PC-3 (cell line): ENCODE results near the gene ZNF18. TPM values are rescaled to one million over a fixed set of nuclear protein-coding genes. Genes with fewer than 3 reads are reported as not detected.
A peak's percentile ranks its signal among the peaks of the same experiment; 100 is the strongest.

Source experiments
- ATAC-seq: fragments of 200-7000 bp; cut with Tn5 transposase; 2 replicates; pipeline ENCODE4 v1.9.1; 2020; ENCODE audit warnings: mild to moderate bottlenecking, moderate library complexity
- BruUV-seq: library from RNA; stranded (reverse); fragments of 400-500 nt; replicated peaks from 2 replicates; lab custom pipeline; 2021; lab: Mats Ljungman, UMichigan
- CTCF ChIA-PET: fragments of 300-600 bp; sonication (Branson Sonifier 250); formaldehyde crosslinking; loops from one replicate; lab custom pipeline; 2022; ENCODE audit warnings: antibody characterized with exemption; lab: Charles Lee
- POLR2A ChIA-PET: fragments of 300-600 bp; sonication (Branson Sonifier 250); formaldehyde crosslinking; loops from one replicate; lab custom pipeline; 2022; ENCODE audit warnings: antibody characterized with exemption; ENCODE audit not compliant: unreplicated experiment; lab: Charles Lee
- DNase-seq: peaks from one replicate; pipeline ENCODE4 v3.0.0-alpha.2; 2015
- H2AFZ ChIP-seq: fragments of 300-600 bp; sonication (generic); 2 replicates; pipeline ENCODE4 v1.6.0; 2016; ENCODE audit warnings: antibody characterized with exemption, low read length
- H3F3A ChIP-seq: fragments of 300-600 bp; sonication (generic); one replicate; pipeline ENCODE4 v1.6.0; 2017; ENCODE audit warnings: antibody characterized with exemption, low read length, control low read depth, mild to moderate bottlenecking; ENCODE audit not compliant: unreplicated experiment
- H3K27ac ChIP-seq: fragments of 300-600 bp; sonication (generic); 2 replicates; pipeline ENCODE4 v1.5.1; 2016; ENCODE audit warnings: mild to moderate bottlenecking, low read length
- H3K27me3 ChIP-seq: fragments of 300-600 bp; sonication (generic); 2 replicates; pipeline ENCODE4 v1.6.1; 2016; ENCODE audit warnings: low read length, mixed read lengths
- H3K36me3 ChIP-seq: fragments of 300-600 bp; sonication (generic); 2 replicates; pipeline ENCODE4 v1.6.1; 2016; ENCODE audit warnings: low read depth, mixed run types, low read length, mixed read lengths
- H3K4me1 ChIP-seq: fragments of 300-600 bp; sonication (generic); 2 replicates; pipeline ENCODE4 v1.5.1; 2016; ENCODE audit warnings: low read length; ENCODE audit not compliant: insufficient read depth
- H3K4me2 ChIP-seq: fragments of 300-600 bp; sonication (generic); 2 replicates; pipeline ENCODE4 v1.6.0; 2016; ENCODE audit warnings: low read length
- H3K4me3 ChIP-seq: fragments of 300-600 bp; sonication (generic); 2 replicates; pipeline ENCODE4 v1.5.1; 2016; ENCODE audit warnings: mild to moderate bottlenecking, low read length, mixed read lengths
- H3K79me2 ChIP-seq: fragments of 300-600 bp; sonication (generic); 2 replicates; pipeline ENCODE4 v1.6.1; 2017; ENCODE audit warnings: low read length, mixed read lengths
- H3K9ac ChIP-seq: fragments of 300-600 bp; sonication (generic); 2 replicates; pipeline ENCODE4 v1.6.0; 2016; ENCODE audit warnings: mild to moderate bottlenecking, low read length
- H3K9me2 ChIP-seq: fragments of 300-600 bp; sonication (generic); replicated peaks from 2 replicates; pipeline ENCODE4 v1.6.1; 2016; ENCODE audit warnings: mixed run types, low read length, mixed read lengths
- H3K9me3 ChIP-seq: fragments of 300-600 bp; sonication (generic); 2 replicates; pipeline ENCODE4 v1.6.1; 2016; ENCODE audit warnings: low read length, mixed read lengths
- H4K20me1 ChIP-seq: fragments of 300-600 bp; sonication (generic); 2 replicates; pipeline ENCODE4 v1.6.1; 2016; ENCODE audit warnings: low read length, mixed read lengths
- CTCF ChIP-seq: fragments of 300-600 bp; sonication (generic); conservative IDR thresholded peaks from 2 replicates; pipeline ENCODE4 v1.5.1; 2017; ENCODE audit warnings: antibody characterized with exemption, low read depth, mild to moderate bottlenecking, low read length
- EZH2 ChIP-seq: fragments of 300-600 bp; sonication (generic); IDR thresholded peaks from one replicate; pipeline ENCODE4 v1.6.1; 2017; ENCODE audit warnings: antibody characterized with exemption, mild to moderate bottlenecking, low read length; ENCODE audit not compliant: unreplicated experiment
- EZH2phosphoT487 ChIP-seq: fragments of 300-600 bp; sonication (generic); IDR thresholded peaks from 2 replicates; pipeline ENCODE4 v1.6.1; 2018; ENCODE audit warnings: mild to moderate bottlenecking, antibody characterized with exemption, low read length, borderline replicate concordance
- intact Hi-C: fragments of 100-400 bp; cut with micrococcal nuclease; formaldehyde crosslinking; loops from 2 replicates; pipeline ENCODE4 v1.9.0; 2023
- total RNA-seq: library from RNA; depleted of rRNA; stranded (reverse); fragments of >200 nt; gene quantifications from 2 replicates; pipeline ENCODE4 v1.2.3, GENCODE V29; 2014

Gene ZNF18
- total RNA-seq, 1 experiment from 2014 or later = 10.1 TPM

- no peaks in the 10 kb centered on the region for H3F3A ChIP-seq
- BruUV-seq = TSS peak; percentile 68
- CTCF ChIA-PET = interaction anchor here (0.5 to 0.6 kb wide), 3 partner anchors 24 to 1174 kb away, joined by 3 to 4 read pairs (median 3); partner anchors contain the start of gene MAP2K4
Observed at GRCh38 chr17:11996722-11997146, 541 bp downstream of the ZNF18 start.

GRCh38 chr17:11991461-11991860 lies 5.8 kb downstream of the ZNF18 start:
- CTCF ChIA-PET = no interaction called here
- H3K9ac ChIP-seq = no peak overlapping the region
- no peak overlapping the region for H3K4me3 ChIP-seq
- H3K27me3 ChIP-seq = no peaks in the 10 kb centered on the region
- POLR2A ChIA-PET = no interaction called here
- BruUV-seq = no TSS peak
- no peaks in the 10 kb centered on the region; the same call in 1 of the 2 replicates for H3K36me3 ChIP-seq
- H3K4me1 ChIP-seq = peaks cover 7% of the 10 kb centered on the region
- DNase-seq (no peak), ATAC-seq (no peak)
- H3F3A ChIP-seq = no peaks in the 10 kb centered on the region
- TF ChIP-seq EZH2 (no peak), EZH2phosphoT487 (no peak), CTCF (no peak)
- H4K20me1 ChIP-seq = no peaks in the 10 kb centered on the region
- no peaks in the 10 kb centered on the region for H3K9me2 ChIP-seq
- H3K79me2 ChIP-seq = peaks cover 7% of the 10 kb centered on the region; the same call in 1 of the 2 replicates
- no peak overlapping the region for H3K27ac ChIP-seq
- no peaks in the 10 kb centered on the region for H3K9me3 ChIP-seq
- no peak overlapping the region for H2AFZ ChIP-seq
- H3K4me2 ChIP-seq = no peak overlapping the region
- intact Hi-C loops = no loop called here

More at GRCh38 chr17:11996722-11997146, 541 bp downstream of the ZNF18 start:
- intact Hi-C loops = loop anchor here (5.0 kb wide), 1 partner anchor 46 kb away; no protein-coding TSS in a partner anchor
- Histone ChIP-seq H3K9me2 (no peaks in the 10 kb centered on the region), H2AFZ (peak overlapping the region; percentile 89), H3K27ac (peak overlapping the region; percentile 43), H3K4me2 (peak overlapping the region; percentile 98), H3K9ac (peak overlapping the region; percentile 85), H3K27me3 (no peaks in the 10 kb centered on the region), H4K20me1 (no peaks in the 10 kb centered on the region), H3K36me3 (no peaks in the 10 kb centered on the region; the same call in 1 of the 2 replicates), H3K4me1 (peaks cover 12% of the 10 kb centered on the region), H3K9me3 (no peaks in the 10 kb centered on the region), H3K79me2 (peaks cover 7% of the 10 kb centered on the region; the same call in 1 of the 2 replicates), H3K4me3 (peak overlapping the region; percentile 96)
- ATAC-seq = peak; percentile 31
- TF ChIP-seq CTCF (no peak), EZH2 (no peak), EZH2phosphoT487 (no peak)
- POLR2A ChIA-PET = interaction anchor here (0.6 to 1.1 kb wide), 9 partner anchors 10 to 1290 kb away, joined by 3 to 23 read pairs (median 4); partner anchors contain the start of genes ELAC2 and MAP2K4
- peak; percentile 55 for DNase-seq

- no peak overlapping the region for H3K9ac ChIP-seq
- H3K9me2 ChIP-seq = no peaks in the 10 kb centered on the region
- POLR2A ChIA-PET = no interaction called here
- no peaks in the 10 kb centered on the region for H4K20me1 ChIP-seq
- H3K9me3 ChIP-seq = no peaks in the 10 kb centered on the region
- no peak overlapping the region for H2AFZ ChIP-seq
- TF ChIP-seq EZH2 (no peak), EZH2phosphoT487 (no peak), CTCF (no peak)
- no TSS peak for BruUV-seq
- H3K27ac ChIP-seq = no peak overlapping the region
- CTCF ChIA-PET = interaction anchor here (0.6 kb wide), 1 partner anchor 81 kb away, joined by 3 read pairs; no protein-coding TSS in a partner anchor
- H3K36me3 ChIP-seq = no peaks in the 10 kb centered on the region; the same call in 1 of the 2 replicates
- H3K27me3 ChIP-seq = no peaks in the 10 kb centered on the region
- H3K79me2 ChIP-seq = no peaks in the 10 kb centered on the region
- no peaks in the 10 kb centered on the region for H3F3A ChIP-seq
- intact Hi-C loops = no loop called here
- H3K4me1 ChIP-seq = no peaks in the 10 kb centered on the region
- ATAC-seq (no peak), DNase-seq (no peak)
- H3K4me2 ChIP-seq = no peak overlapping the region
- H3K4me3 ChIP-seq = no peak overlapping the region
Observed at GRCh38 chr17:11990363-11990983, 6.8 kb downstream of the ZNF18 start.
